Stomach (tissue), 4 donors: ENCODE measurements around the gene SLC25A33.

Experiments used
- CTCF ChIP-seq, 7 experiments: fragments of 450-650 bp in 4 of 7; fragments of 200-600 bp in 3 of 7; sonication (generic) in 3 of 7; IDR thresholded peaks; one replicate each; pipeline ENCODE4 v1.5.1; 2016 to 2019; ENCODE audit warnings: antibody characterized with exemption in 7 of 7, control low read depth in 2 of 7, mild to moderate bottlenecking in 1 of 7
- POLR2A ChIP-seq, 4 donors: fragments of 450-650 bp; IDR thresholded peaks; one replicate each; pipeline ENCODE4 v1.6.1; 2016; ENCODE audit warnings: antibody characterized with exemption in 4 of 4, control low read depth in 2 of 4, mild to moderate bottlenecking in 1 of 4, moderate library complexity in 1 of 4
- POLR2AphosphoS5 ChIP-seq, 3 donors: sonication (generic); formaldehyde crosslinking; IDR thresholded peaks; one replicate each; pipeline ENCODE4 v1.6.1; 2016; ENCODE audit warnings: antibody characterized with exemption in 3 of 3

- peak in 3 of 7 experiments; percentile 13 to 22 (median 22) for TF ChIP-seq CTCF (IDR thresholded peaks at IDR 0.05)
- TF ChIP-seq POLR2A (IDR thresholded peaks at IDR 0.05) = no peak
- no peak for TF ChIP-seq POLR2AphosphoS5 (IDR thresholded peaks at IDR 0.05)
These were observed 34.5 kb downstream of the SLC25A33 start for GRCh38 chr1:9573723-9574122.
